Cerebellar nuclear complex (tissue), 1 donor: Measurements from ENCODE around the gene COL27A1.
A peak's percentile ranks its signal among the peaks of the same experiment; 100 is the strongest.
"Not testable (repeated sequence)": the region's sequence is repeated elsewhere in the genome, so short reads cannot be mapped to it uniquely, and the experiment has no call there.

Source experiments
- DNase-seq, 2 experiments: peaks; one replicate each; lab custom pipeline; 2025; lab: John Stamatoyannopoulos, UW

Gene COL27A1

GRCh38 chr9:114324492-114324891 lies 169.2 kb downstream of the COL27A1 start:
- no peak for DNase-seq

- DNase-seq = not testable (repeated sequence)
Observed at GRCh38 chr9:114324965-114325364, 169.6 kb downstream of the COL27A1 start.

- DNase-seq = not testable (repeated sequence)
Observed at GRCh38 chr9:114325684-114326254, 170.4 kb downstream of the COL27A1 start.

- DNase-seq = no peak
Observed at GRCh38 chr9:114327749-114328148, 172.4 kb downstream of the COL27A1 start.

GRCh38 chr9:114328357-114328820 lies 173.1 kb downstream of the COL27A1 start:
- DNase-seq = peak in 1 of 2 experiments; percentile 6

GRCh38 chr9:114328937-114329624 lies 173.7 kb downstream of the COL27A1 start:
- not testable (repeated sequence) for DNase-seq

- not testable (repeated sequence) for DNase-seq
Observed at GRCh38 chr9:114329625-114330022, 174.3 kb downstream of the COL27A1 start, which contains the start of gene ORM2. Gene ORM2, plus strand, starts transcription at chr9:114329869. Its CDS starts 36 bp downstream, at chr9:114329905.

GRCh38 chr9:114330636-114331035 lies 175.3 kb downstream of the COL27A1 start:
- DNase-seq = no peak

- not testable (repeated sequence) for DNase-seq
Observed at GRCh38 chr9:114331229-114332195, 176.2 kb downstream of the COL27A1 start.

- not testable (repeated sequence) for DNase-seq
Observed at GRCh38 chr9:114332474-114333040, 177.2 kb downstream of the COL27A1 start.

GRCh38 chr9:114333718-114334117 lies 178.4 kb downstream of the COL27A1 start:
- DNase-seq = not testable (repeated sequence)

- DNase-seq = no peak
Observed at GRCh38 chr9:114334490-114334889, 179.2 kb downstream of the COL27A1 start.

GRCh38 chr9:114335745-114336144 lies 180.4 kb downstream of the COL27A1 start:
- DNase-seq = no peak

GRCh38 chr9:114336157-114336556 lies 180.8 kb downstream of the COL27A1 start:
- no peak for DNase-seq

GRCh38 chr9:114336699-114337395 lies 181.5 kb downstream of the COL27A1 start:
- DNase-seq = no peak

GRCh38 chr9:114338187-114338586 lies 182.8 kb downstream of the COL27A1 start:
- DNase-seq = no peak

- DNase-seq = no peak
Observed at GRCh38 chr9:114339130-114339908, 184.0 kb downstream of the COL27A1 start.

- DNase-seq = no peak
Observed at GRCh38 chr9:114341152-114341830, 186.0 kb downstream of the COL27A1 start.

- no peak for DNase-seq
Observed at GRCh38 chr9:114341991-114342390, 186.7 kb downstream of the COL27A1 start.
